Urinary bladder (tissue), 4 donors: ENCODE measurements around the gene NF1. TPM values are rescaled to one million over a fixed set of nuclear protein-coding genes. Genes with fewer than 3 reads are reported as not detected.
"Not testable (repeated sequence)": the region's sequence is repeated elsewhere in the genome, so short reads cannot be mapped to it uniquely, and the experiment has no call there.

Experiments used
- DNase-seq: peaks from one replicate; pipeline ENCODE4 v3.0.0-alpha.2; 2015; ENCODE audit errors: extremely low spot score
- H3K27ac ChIP-seq: one replicate; pipeline ENCODE4 v1.5.1; 2013; ENCODE audit warnings: low read depth, mild to moderate bottlenecking, moderate library complexity
- H3K36me3 ChIP-seq: one replicate; pipeline ENCODE4 v1.6.1; 2013; ENCODE audit warnings: mild to moderate bottlenecking, moderate library complexity; ENCODE audit not compliant: insufficient read depth
- H3K4me1 ChIP-seq: one replicate; pipeline ENCODE4 v1.6.1; 2013; ENCODE audit warnings: mild to moderate bottlenecking, moderate library complexity; ENCODE audit not compliant: insufficient read depth
- H3K4me3 ChIP-seq: one replicate; pipeline ENCODE4 v1.5.1; 2013; ENCODE audit warnings: low read depth, low read length
- WGBS: extraction: QIAGEN DNeasy Blood & Tissue Kit; methylation state at CpG from one replicate; pipeline ENCODE4 v1.1.7; 2013; 5-methylcytosine and 5-hydroxymethylcytosine counted together
- polyA plus RNA-seq: library from polyadenylated mRNA; stranded (reverse); fragments of 200-250 nt; gene quantifications from one replicate; pipeline ENCODE4 v1.2.3, GENCODE V29; 2013
- total RNA-seq: library from RNA; depleted of rRNA; stranded (reverse); fragments of >200 nt; gene quantifications from one replicate; pipeline ENCODE4 v1.2.3, GENCODE V29; 2014
- donor health status: healthy with polysubstance abuse.
- donor health status: healthy.

The NF1 gene
- total and polyA plus RNA-seq, 2 donors, result 12.2 to 135 TPM

- Histone ChIP-seq H3K36me3 (peaks cover 3% of the 10 kb centered on the region), H3K27ac (no peak overlapping the region), H3K4me3 (no peak overlapping the region), H3K4me1 (no peaks in the 10 kb centered on the region)
- DNase-seq, result no peak
- 90% methylated on average over 6 of the region's 6 CpGs for WGBS
Observed at GRCh38 chr17:31364012-31364411, 269.2 kb downstream of the NF1 start.

- 98% methylated on average over 4 of the region's 4 CpGs for WGBS
- Histone ChIP-seq H3K4me1 (no peaks in the 10 kb centered on the region), H3K36me3 (peaks cover 3% of the 10 kb centered on the region), H3K27ac (no peak overlapping the region), H3K4me3 (no peak overlapping the region)
- no peak for DNase-seq
Observed at GRCh38 chr17:31366088-31366487, 271.3 kb downstream of the NF1 start.

- Histone ChIP-seq H3K4me3 (no peak overlapping the region), H3K36me3 (no peaks in the 10 kb centered on the region), H3K27ac (no peak overlapping the region), H3K4me1 (no peaks in the 10 kb centered on the region)
- DNase-seq, result no peak
Observed at GRCh38 chr17:31369266-31369665, 274.5 kb downstream of the NF1 start.

GRCh38 chr17:31371511-31372097 is 276.8 kb downstream of the NF1 start:
- 29% methylated on average over 4 of the region's 4 CpGs for WGBS

GRCh38 chr17:31373150-31374093 is 278.6 kb downstream of the NF1 start:
- Histone ChIP-seq H3K36me3 (no peaks in the 10 kb centered on the region), H3K4me1 (no peaks in the 10 kb centered on the region), H3K4me3 (no peak overlapping the region), H3K27ac (no peak overlapping the region)
- WGBS, result 89% methylated on average over 10 of the region's 10 CpGs
- no peak for DNase-seq

More at GRCh38 chr17:31371511-31372097, 276.8 kb downstream of the NF1 start:
- Histone ChIP-seq H3K27ac (no peak overlapping the region), H3K36me3 (no peaks in the 10 kb centered on the region), H3K4me3 (no peak overlapping the region), H3K4me1 (no peaks in the 10 kb centered on the region)
- no peak for DNase-seq

- Histone ChIP-seq H3K4me1 (no peaks in the 10 kb centered on the region), H3K36me3 (no peaks in the 10 kb centered on the region), H3K27ac (no peak overlapping the region), H3K4me3 (no peak overlapping the region)
- DNase-seq, result no peak
- WGBS, result 83% methylated on average over 6 of the region's 6 CpGs
Observed at GRCh38 chr17:31374094-31374447, 279.3 kb downstream of the NF1 start.

GRCh38 chr17:31374503-31374902 is 279.7 kb downstream of the NF1 start:
- no peaks in the 10 kb centered on the region for H3K4me1 ChIP-seq
- 92% methylated on average over 2 of the region's 2 CpGs for WGBS
- H3K36me3 ChIP-seq, result no peaks in the 10 kb centered on the region
- DNase-seq, result no peak
- H3K4me3 ChIP-seq, result no peak overlapping the region
- no peak overlapping the region for H3K27ac ChIP-seq

- Histone ChIP-seq H3K4me3 (no peak overlapping the region), H3K4me1 (no peaks in the 10 kb centered on the region), H3K27ac (no peak overlapping the region), H3K36me3 (no peaks in the 10 kb centered on the region)
- no peak for DNase-seq
Observed at GRCh38 chr17:31378638-31379037, 283.9 kb downstream of the NF1 start.

GRCh38 chr17:31379597-31380205 is 284.9 kb downstream of the NF1 start:
- Histone ChIP-seq H3K4me1 (no peaks in the 10 kb centered on the region), H3K36me3 (no peaks in the 10 kb centered on the region), H3K27ac (no peak overlapping the region), H3K4me3 (no peak overlapping the region)
- 98% methylated on average over 1 of the region's 1 CpG for WGBS
- DNase-seq, result no peak

- Histone ChIP-seq H3K27ac (no peak overlapping the region), H3K36me3 (no peaks in the 10 kb centered on the region), H3K4me1 (no peaks in the 10 kb centered on the region), H3K4me3 (no peak overlapping the region)
- DNase-seq, result no peak
Observed at GRCh38 chr17:31381165-31381668, 286.4 kb downstream of the NF1 start.

- not testable (repeated sequence) for H3K27ac ChIP-seq, H3K4me3 ChIP-seq, DNase-seq, H3K4me1 ChIP-seq, H3K36me3 ChIP-seq
- WGBS, result 95% methylated on average over 11 of the region's 11 CpGs
Observed at GRCh38 chr17:31382668-31383275, 288.0 kb downstream of the NF1 start.

GRCh38 chr17:31383488-31383887 is 288.7 kb downstream of the NF1 start:
- WGBS, result 96% methylated on average over 6 of the region's 6 CpGs
- not testable (repeated sequence) for H3K27ac ChIP-seq, H3K4me1 ChIP-seq, H3K4me3 ChIP-seq, H3K36me3 ChIP-seq, DNase-seq

GRCh38 chr17:31385428-31386285 is 290.9 kb downstream of the NF1 start:
- Histone ChIP-seq H3K4me1 (no peaks in the 10 kb centered on the region), H3K36me3 (no peaks in the 10 kb centered on the region), H3K27ac (no peak overlapping the region), H3K4me3 (no peak overlapping the region)
- 85% methylated on average over 7 of the region's 7 CpGs for WGBS
- no peak for DNase-seq
